DND-41 (cell line): ENCODE results near the gene ALG2.

ENCODE experiments used
- EZH2 ChIP-seq: IDR thresholded peaks from 3 replicates; pipeline ENCODE4 v1.6.1; 2012; ENCODE audit warnings: borderline replicate concordance, low read depth, mild to moderate bottlenecking, moderate library complexity, low read length, inconsistent platforms; ENCODE audit not compliant: severe bottlenecking
- TF ChIP-seq, protein P1 (sequence below): IDR thresholded peaks from 2 replicates; pipeline ENCODE4 v1.5.1; 2012; ENCODE audit warnings: borderline replicate concordance, low read length, moderate library complexity, mild to moderate bottlenecking; ENCODE audit not compliant: poor library complexity, severe bottlenecking; ENCODE audit errors: extremely low read depth

DNA sequence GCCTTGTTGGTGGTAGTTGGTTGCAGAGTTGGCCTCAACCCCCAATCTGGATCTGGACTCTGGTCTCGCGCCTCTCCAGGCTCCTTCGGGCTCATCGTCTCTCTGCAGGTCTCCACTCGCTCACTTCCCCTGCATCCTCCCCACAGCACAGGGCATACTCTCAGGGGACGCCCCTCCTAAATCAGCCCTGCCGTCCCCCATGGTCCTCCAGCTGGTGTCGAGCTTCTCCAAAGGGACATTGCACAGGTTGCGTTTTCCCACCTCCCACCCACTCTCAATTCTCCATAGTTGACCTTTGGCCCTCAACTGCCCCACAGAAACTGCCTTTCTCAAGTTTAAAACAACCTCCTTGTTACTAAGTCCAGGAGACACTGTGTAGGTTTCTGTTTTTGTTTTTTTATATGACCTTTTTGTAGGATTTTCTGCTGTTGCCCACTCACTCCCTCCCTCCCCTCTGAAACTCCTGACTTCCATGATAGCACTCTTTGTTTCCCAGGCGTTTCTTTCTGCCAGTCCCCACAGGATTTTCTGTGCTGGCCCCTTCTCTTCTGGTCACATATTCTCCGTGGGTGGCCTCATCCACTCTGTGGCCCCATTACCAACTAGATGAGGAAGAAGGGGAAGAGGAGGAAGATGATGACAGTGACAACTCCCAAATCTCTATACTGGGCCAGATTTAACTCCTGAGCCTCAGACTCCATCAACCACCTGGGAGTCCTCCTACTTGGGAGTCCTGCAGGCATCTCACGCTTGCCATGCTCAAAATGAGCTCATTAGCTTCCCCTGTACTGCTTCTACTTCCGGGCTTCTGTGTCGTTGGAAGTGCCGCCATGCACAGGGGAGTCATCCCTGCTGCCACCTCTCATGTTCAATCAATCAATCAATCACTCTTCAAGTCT, 50.3 kb downstream of the ALG2 start:
- TF ChIP-seq, protein P1, sequence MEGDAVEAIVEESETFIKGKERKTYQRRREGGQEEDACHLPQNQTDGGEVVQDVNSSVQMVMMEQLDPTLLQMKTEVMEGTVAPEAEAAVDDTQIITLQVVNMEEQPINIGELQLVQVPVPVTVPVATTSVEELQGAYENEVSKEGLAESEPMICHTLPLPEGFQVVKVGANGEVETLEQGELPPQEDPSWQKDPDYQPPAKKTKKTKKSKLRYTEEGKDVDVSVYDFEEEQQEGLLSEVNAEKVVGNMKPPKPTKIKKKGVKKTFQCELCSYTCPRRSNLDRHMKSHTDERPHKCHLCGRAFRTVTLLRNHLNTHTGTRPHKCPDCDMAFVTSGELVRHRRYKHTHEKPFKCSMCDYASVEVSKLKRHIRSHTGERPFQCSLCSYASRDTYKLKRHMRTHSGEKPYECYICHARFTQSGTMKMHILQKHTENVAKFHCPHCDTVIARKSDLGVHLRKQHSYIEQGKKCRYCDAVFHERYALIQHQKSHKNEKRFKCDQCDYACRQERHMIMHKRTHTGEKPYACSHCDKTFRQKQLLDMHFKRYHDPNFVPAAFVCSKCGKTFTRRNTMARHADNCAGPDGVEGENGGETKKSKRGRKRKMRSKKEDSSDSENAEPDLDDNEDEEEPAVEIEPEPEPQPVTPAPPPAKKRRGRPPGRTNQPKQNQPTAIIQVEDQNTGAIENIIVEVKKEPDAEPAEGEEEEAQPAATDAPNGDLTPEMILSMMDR: no peak
- TF ChIP-seq EZH2: no peak
